ENCODE results near the gene IL6R.
A peak's percentile ranks its signal among the peaks of the same experiment; 100 is the strongest.

IL6R gene

GRCh38 chr1:154427173-154428139, 22.3 kb downstream of the IL6R start:
- DNase-seq (ENCODE audit: low read depth, low spot score), result no peak
- Histone ChIP-seq H3K36me3 (ENCODE audit: insufficient read depth, low read length) (no peaks in the 10 kb centered on the region), H3K4me3 (no peak overlapping the region), H3K9ac (ENCODE audit: insufficient read length) (no peak overlapping the region), H3K9me3 (ENCODE audit: low read depth, low read length) (no peaks in the 10 kb centered on the region), H3K27ac (no peak overlapping the region)
- TF ChIP-seq EZH2 (IDR thresholded peaks at IDR 0.05) (no peak), POLR2AphosphoS5 (IDR thresholded peaks at IDR 0.05; ENCODE audit: borderline replicate concordance, low read depth, low read length) (no peak), FOXP2 (optimal IDR thresholded peaks at IDR 0.05; ENCODE audit: control extremely low read depth, extremely low read length, insufficient read depth) (no peak)

- no peak overlapping the region for H3K9ac ChIP-seq (ENCODE audit: insufficient read length)
- no peak overlapping the region for H3K27ac ChIP-seq
- H3K9me3 ChIP-seq (ENCODE audit: low read depth, low read length), result no peaks in the 10 kb centered on the region
- no peak overlapping the region for H3K4me3 ChIP-seq
- H3K36me3 ChIP-seq (ENCODE audit: insufficient read depth, low read length), result no peaks in the 10 kb centered on the region
- no peak for DNase-seq (ENCODE audit: low read depth, low spot score)
- TF ChIP-seq EZH2 (IDR thresholded peaks at IDR 0.05) (no peak), POLR2AphosphoS5 (IDR thresholded peaks at IDR 0.05; ENCODE audit: borderline replicate concordance, low read depth, low read length) (no peak), FOXP2 (optimal IDR thresholded peaks at IDR 0.05; ENCODE audit: control extremely low read depth, extremely low read length, insufficient read depth) (no peak)
Observed at GRCh38 chr1:154429118-154429517, 24.0 kb downstream of the IL6R start.

GRCh38 chr1:154429841-154430611, 24.9 kb downstream of the IL6R start:
- Histone ChIP-seq H3K27ac (no peak overlapping the region), H3K9ac (ENCODE audit: insufficient read length) (no peak overlapping the region), H3K9me3 (ENCODE audit: low read depth, low read length) (no peaks in the 10 kb centered on the region), H3K36me3 (ENCODE audit: insufficient read depth, low read length) (no peaks in the 10 kb centered on the region), H3K4me3 (no peak overlapping the region)
- TF ChIP-seq EZH2 (IDR thresholded peaks at IDR 0.05), result no peak
- no peak for TF ChIP-seq FOXP2 (optimal IDR thresholded peaks at IDR 0.05; ENCODE audit: control extremely low read depth, extremely low read length, insufficient read depth)
- no peak for TF ChIP-seq POLR2AphosphoS5 (IDR thresholded peaks at IDR 0.05; ENCODE audit: borderline replicate concordance, low read depth, low read length)
- no peak for DNase-seq (ENCODE audit: low read depth, low spot score)

GRCh38 chr1:154430903-154431302, 25.8 kb downstream of the IL6R start:
- Histone ChIP-seq H3K9ac (ENCODE audit: insufficient read length) (no peak overlapping the region), H3K36me3 (ENCODE audit: insufficient read depth, low read length) (no peaks in the 10 kb centered on the region), H3K4me3 (no peak overlapping the region), H3K9me3 (ENCODE audit: low read depth, low read length) (no peaks in the 10 kb centered on the region), H3K27ac (no peak overlapping the region)
- no peak for DNase-seq (ENCODE audit: low read depth, low spot score)
- TF ChIP-seq EZH2 (IDR thresholded peaks at IDR 0.05) (no peak), FOXP2 (optimal IDR thresholded peaks at IDR 0.05; ENCODE audit: control extremely low read depth, extremely low read length, insufficient read depth) (no peak), POLR2AphosphoS5 (IDR thresholded peaks at IDR 0.05; ENCODE audit: borderline replicate concordance, low read depth, low read length) (no peak)

- no peak overlapping the region for H3K4me3 ChIP-seq
- no peak overlapping the region for H3K27ac ChIP-seq
- H3K9me3 ChIP-seq (ENCODE audit: low read depth, low read length), result no peaks in the 10 kb centered on the region
- TF ChIP-seq FOXP2 (optimal IDR thresholded peaks at IDR 0.05; ENCODE audit: control extremely low read depth, extremely low read length, insufficient read depth) (no peak), POLR2AphosphoS5 (IDR thresholded peaks at IDR 0.05; ENCODE audit: borderline replicate concordance, low read depth, low read length) (no peak), EZH2 (IDR thresholded peaks at IDR 0.05) (no peak)
- H3K9ac ChIP-seq (ENCODE audit: insufficient read length), result no peak overlapping the region
- H3K36me3 ChIP-seq (ENCODE audit: insufficient read depth, low read length), result no peaks in the 10 kb centered on the region
- no peak for DNase-seq (ENCODE audit: low read depth, low spot score)
Observed at GRCh38 chr1:154431586-154432373, 26.6 kb downstream of the IL6R start.

- Histone ChIP-seq H3K4me3 (no peak overlapping the region), H3K36me3 (ENCODE audit: insufficient read depth, low read length) (no peaks in the 10 kb centered on the region), H3K9me3 (ENCODE audit: low read depth, low read length) (no peaks in the 10 kb centered on the region), H3K27ac (no peak overlapping the region), H3K9ac (ENCODE audit: insufficient read length) (no peak overlapping the region)
- DNase-seq (ENCODE audit: low read depth, low spot score), result no peak
- TF ChIP-seq EZH2 (IDR thresholded peaks at IDR 0.05) (no peak), POLR2AphosphoS5 (IDR thresholded peaks at IDR 0.05; ENCODE audit: borderline replicate concordance, low read depth, low read length) (no peak), FOXP2 (optimal IDR thresholded peaks at IDR 0.05; ENCODE audit: control extremely low read depth, extremely low read length, insufficient read depth) (no peak)
Observed at GRCh38 chr1:154433161-154433764, 28.1 kb downstream of the IL6R start.

- TF ChIP-seq EZH2 (IDR thresholded peaks at IDR 0.05) (no peak), FOXP2 (optimal IDR thresholded peaks at IDR 0.05; ENCODE audit: control extremely low read depth, extremely low read length, insufficient read depth) (no peak), POLR2AphosphoS5 (IDR thresholded peaks at IDR 0.05; ENCODE audit: borderline replicate concordance, low read depth, low read length) (no peak)
- no peaks in the 10 kb centered on the region for H3K36me3 ChIP-seq (ENCODE audit: insufficient read depth, low read length)
- H3K9me3 ChIP-seq (ENCODE audit: low read depth, low read length), result no peaks in the 10 kb centered on the region
- peak overlapping the region; percentile 54; the same call in 1 of the 2 replicates for H3K27ac ChIP-seq
- DNase-seq (ENCODE audit: low read depth, low spot score), result no peak
- H3K9ac ChIP-seq (ENCODE audit: insufficient read length), result peak overlapping the region; percentile 53
- H3K4me3 ChIP-seq, result no peak overlapping the region
Observed at GRCh38 chr1:154434346-154435085, 29.4 kb downstream of the IL6R start.

Data from SK-N-MC (cell line).